GM13977 (cell line): ENCODE measurements around the gene GNAZ.

Source experiments
- DNase-seq: peaks from one replicate; pipeline ENCODE4 v3.0.0; 2012; ENCODE audit warnings: low spot score
- CTCF ChIP-seq: IDR thresholded peaks from 2 replicates; pipeline ENCODE4 v1.5.1; 2012; ENCODE audit warnings: mild to moderate bottlenecking, control low read depth; ENCODE audit not compliant: insufficient read depth; ENCODE audit errors: extremely low read depth, missing control alignments
- in situ Hi-C: fragments of 300-500 bp; cut with MboI; formaldehyde crosslinking; loops from one replicate; pipeline ENCODE4 v1.12.0; 2022; ENCODE audit warnings: low sequenced_read_pairs, low pct_unique_long_range_greater_than_20kb, mixed read lengths, inconsistent platforms; ENCODE audit not compliant: unreplicated experiment

GNAZ gene

GRCh38 chr22:23161029-23161428 lies 90.7 kb downstream of the GNAZ start:
- TF ChIP-seq CTCF: no peak
- in situ Hi-C loops: no loop called here
- DNase-seq: no peak

- no peak for DNase-seq
- in situ Hi-C loops: no loop called here
Observed at GRCh38 chr22:23161574-23161973, 91.3 kb downstream of the GNAZ start.

DNA sequence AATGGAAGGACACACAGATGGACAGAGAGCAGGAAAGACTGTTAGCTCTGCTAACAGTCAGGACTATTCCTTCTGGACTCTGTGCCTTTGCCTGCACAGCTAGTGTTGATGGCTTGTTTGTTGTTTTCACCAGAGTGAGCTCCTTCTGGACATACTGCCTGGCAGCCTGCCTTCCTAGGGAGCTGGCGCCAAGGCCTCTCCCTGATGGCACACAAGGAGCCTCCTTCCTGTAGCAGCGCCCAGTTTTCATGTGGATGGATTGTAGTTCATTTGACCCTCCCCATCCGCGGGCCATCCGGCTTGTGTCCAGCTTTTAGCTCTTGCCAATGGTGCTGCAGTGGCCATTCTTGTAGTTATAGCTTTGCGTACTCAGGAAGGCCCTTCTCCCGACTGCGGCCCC lies 93.3 kb downstream of the GNAZ start:
- in situ Hi-C loops: no loop called here
- TF ChIP-seq CTCF: no peak

More at GRCh38 chr22:23161574-23161973, 91.3 kb downstream of the GNAZ start:
- TF ChIP-seq CTCF: no peak

GRCh38 chr22:23164091-23164490 lies 93.8 kb downstream of the GNAZ start:
- no peak for DNase-seq

More for the DNA sequence above, 93.3 kb downstream of the GNAZ start:
- DNase-seq: no peak

GRCh38 chr22:23166042-23166831 lies 95.9 kb downstream of the GNAZ start:
- no peak for DNase-seq
- in situ Hi-C loops: no loop called here
- TF ChIP-seq CTCF: no peak

More at GRCh38 chr22:23164091-23164490, 93.8 kb downstream of the GNAZ start:
- in situ Hi-C loops: no loop called here
- TF ChIP-seq CTCF: no peak

GRCh38 chr22:23166841-23167616 lies 96.7 kb downstream of the GNAZ start:
- no peak for TF ChIP-seq CTCF
- in situ Hi-C loops: no loop called here

More at GRCh38 chr22:23166841-23167616, 96.7 kb downstream of the GNAZ start:
- DNase-seq: no peak
